ENCODE measurements around the gene CHRDL2. TPM values are rescaled to one million over a fixed set of nuclear protein-coding genes. Genes with fewer than 3 reads are reported as not detected.

Gene CHRDL2
- total and polyA plus RNA-seq, 2 donors = 0.69 to 72.8 TPM

DNA sequence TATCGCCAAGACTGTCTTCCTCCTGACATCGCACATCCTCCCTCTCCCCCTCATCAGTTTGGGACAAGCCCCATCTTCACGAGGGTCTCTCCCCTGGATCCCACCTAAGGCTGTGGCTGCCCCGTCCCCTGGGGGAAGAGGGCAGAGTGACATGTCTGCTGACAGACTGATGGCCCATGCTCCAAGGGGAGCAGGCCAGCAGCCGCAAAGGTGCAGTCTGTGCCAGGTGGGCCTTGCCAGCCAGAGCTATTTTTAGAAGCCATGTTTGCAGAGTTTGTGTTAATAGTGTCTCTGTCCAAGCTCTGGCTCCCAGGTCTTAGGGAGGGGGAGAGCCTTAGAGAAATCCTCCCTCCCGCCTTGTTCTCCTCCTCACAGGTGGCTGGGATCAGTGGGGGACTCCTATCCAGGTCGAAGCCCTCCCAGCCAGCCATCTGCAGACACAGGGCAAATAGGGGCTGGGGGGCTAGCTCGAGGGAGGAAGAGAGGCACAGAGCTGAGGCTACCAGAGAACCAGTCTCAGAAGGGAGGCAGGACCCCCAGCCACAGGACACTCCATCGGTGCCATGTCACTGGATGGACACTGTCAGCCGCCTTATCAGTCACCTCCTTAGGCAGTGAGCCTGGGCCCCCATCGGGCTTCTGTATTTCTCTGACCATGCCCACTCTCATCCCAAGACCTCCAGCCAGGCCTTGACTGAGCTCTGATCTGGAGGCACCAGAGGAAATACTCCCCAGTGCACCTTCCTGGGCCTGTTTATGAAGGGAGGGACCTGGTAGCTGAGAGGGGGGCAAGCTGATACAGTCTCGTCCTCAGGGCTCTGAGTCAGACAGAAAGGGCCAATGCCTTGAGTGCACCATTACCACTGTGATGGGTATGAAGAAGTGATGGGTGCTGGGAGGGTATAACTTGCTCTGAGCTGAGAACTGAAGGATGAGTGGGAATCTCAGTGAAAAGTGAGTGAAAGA lies 49.3 kb downstream of the CHRDL2 start:
- WGBS = 59% methylated on average over 12 of the region's 12 CpGs
- no peak overlapping the region for H3K27ac ChIP-seq (ENCODE audit: low read depth)
- DNase-seq (ENCODE audit: extremely low spot score) = no peak
- no peaks in the 10 kb centered on the region for H3K4me1 ChIP-seq (ENCODE audit: insufficient read depth)
- no peak overlapping the region for H3K4me3 ChIP-seq (ENCODE audit: low read depth, low read length)
- H3K36me3 ChIP-seq (ENCODE audit: insufficient read depth) = no peaks in the 10 kb centered on the region

DNA sequence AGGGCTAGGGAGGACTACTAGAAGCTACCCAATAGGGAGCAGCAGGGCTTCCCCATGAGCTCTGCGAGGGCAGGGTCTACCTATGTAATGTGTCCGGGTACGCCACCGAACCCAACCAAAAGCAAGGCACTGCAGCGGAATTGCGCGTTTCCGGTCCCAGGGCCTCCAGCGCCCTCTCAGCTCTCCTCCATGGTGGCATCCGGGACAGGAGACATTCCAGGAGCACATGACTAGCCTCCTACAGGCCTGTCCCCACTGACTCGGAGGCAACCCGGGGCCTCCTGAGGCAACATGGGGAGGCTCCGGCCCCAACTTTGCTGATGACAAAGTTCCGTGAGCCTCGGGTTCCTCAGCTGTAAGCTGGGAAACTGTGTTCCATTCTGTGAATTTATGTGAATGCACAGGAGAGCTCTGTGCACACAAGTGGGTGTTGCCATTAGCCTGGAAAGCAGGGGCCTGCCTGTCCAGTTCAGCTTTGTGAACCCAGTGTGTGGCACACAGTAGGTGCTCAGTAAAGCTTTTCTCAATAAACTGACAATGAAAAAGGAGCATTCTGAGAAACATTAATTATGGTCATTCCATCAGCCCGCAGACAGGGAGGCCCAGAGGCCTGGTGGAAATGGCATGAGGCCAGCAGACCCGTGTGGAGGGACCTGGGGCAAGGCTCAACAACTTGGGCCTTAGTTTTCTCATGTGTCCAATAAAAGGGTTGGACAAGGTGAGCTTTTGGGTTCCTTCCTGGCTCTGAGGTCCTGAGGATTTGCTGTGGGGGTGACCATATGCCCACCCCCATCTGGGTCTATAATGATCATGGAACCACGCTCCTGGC lies 50.3 kb downstream of the CHRDL2 start:
- H3K36me3 ChIP-seq (ENCODE audit: insufficient read depth) = no peaks in the 10 kb centered on the region
- no peak for DNase-seq (ENCODE audit: extremely low spot score)
- no peak overlapping the region for H3K27ac ChIP-seq (ENCODE audit: low read depth)
- H3K4me1 ChIP-seq (ENCODE audit: insufficient read depth) = no peaks in the 10 kb centered on the region
- no peak overlapping the region for H3K4me3 ChIP-seq (ENCODE audit: low read depth, low read length)
- WGBS = 87% methylated on average over 18 of the region's 18 CpGs

DNA sequence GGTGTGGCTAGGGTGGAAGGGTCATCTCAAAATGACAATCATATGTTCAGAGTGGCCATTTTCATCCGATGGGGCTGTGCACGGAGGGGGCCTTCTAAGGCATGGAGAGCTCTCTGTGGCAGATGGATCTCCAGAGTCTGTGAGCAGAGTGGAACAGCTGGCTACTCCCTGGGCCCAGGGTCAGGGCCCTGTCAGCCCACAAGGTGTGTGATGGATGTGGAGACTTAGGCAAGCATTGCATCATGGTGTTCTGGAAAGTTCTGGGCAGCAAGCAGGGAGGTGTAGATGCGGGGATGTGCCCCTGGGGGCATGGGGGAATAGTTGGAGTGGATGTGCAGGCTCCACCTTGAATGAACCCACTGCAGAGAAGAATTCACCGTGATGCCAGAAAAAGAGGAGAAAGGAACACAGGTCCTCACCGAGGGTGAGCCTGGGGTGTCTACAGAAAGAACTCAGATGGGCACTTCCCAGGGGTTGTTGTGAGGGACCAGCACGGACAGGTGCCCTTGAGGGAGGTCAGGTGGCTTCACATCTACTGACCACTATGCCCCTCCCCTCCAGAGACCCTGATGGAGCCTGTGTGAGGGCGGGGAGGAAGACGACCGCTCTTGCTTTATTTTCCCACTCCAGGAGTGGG lies 51.1 kb downstream of the CHRDL2 start:
- no peak overlapping the region for H3K27ac ChIP-seq (ENCODE audit: low read depth)
- WGBS = 95% methylated on average over 9 of the region's 9 CpGs
- DNase-seq (ENCODE audit: extremely low spot score) = no peak
- H3K4me1 ChIP-seq (ENCODE audit: insufficient read depth) = no peaks in the 10 kb centered on the region
- H3K4me3 ChIP-seq (ENCODE audit: low read depth, low read length) = no peak overlapping the region
- no peaks in the 10 kb centered on the region for H3K36me3 ChIP-seq (ENCODE audit: insufficient read depth)

DNA sequence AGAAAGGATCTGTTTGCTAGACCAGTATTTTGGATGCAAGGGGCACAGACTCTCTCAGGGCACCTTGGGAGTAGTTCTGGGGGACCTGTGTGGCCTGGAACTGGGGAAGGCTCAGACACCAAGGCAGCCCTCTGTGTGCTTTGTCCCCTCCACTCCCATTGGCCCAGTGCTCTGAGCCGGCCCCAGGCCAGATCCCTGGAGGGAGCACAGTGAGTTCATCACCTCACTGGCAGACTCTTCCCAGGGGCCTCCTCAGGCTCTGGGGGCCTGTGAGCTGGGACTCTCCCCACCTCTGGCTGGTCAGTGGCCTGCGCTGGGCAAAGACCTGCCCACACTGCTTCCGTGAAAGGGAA lies 51.7 kb downstream of the CHRDL2 start:
- no peak overlapping the region for H3K27ac ChIP-seq (ENCODE audit: low read depth)

DNA sequence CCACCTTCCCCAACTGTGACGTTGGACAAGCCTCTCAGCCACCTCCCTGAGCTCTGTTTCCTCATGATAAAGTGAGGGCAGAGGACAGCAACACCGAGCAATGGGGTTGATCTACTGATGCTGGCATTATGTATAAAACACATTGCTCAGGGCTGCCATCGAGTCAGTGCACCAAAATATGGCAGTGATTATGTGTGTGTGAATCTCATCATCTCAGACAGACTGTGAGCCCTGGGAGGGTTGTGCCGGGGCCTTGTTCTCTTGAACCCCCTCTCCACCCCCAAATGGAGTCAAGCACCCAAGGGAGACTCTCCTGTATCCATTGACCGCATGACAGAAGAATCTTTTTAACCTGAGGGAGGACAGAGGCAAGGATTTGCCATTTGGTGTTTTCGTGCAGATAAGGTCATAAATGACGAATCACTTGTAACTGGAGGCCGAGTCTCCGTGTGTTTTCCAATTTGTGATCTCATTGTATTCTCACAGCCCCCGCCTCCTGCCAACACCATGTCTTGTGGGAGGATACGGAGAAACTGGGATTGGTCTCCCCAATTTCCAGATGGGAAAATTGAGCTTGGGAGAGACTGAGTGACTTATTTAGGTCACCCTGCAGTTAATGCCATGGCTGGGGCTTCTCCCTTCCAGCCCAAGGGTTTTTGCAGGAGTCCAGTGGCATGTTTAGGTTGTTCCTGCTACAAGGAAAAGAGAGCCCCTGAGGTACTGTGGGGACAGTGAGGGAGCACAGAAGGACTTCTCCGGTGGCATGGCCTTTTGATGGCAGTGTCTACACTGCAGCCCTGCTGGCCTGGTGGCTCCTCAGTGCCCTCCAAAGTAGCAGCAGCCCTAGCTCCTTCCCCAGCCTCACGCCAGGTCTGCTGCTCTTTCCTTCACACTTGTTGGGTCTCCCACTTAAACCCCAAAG lies 52.4 kb downstream of the CHRDL2 start:
- DNase-seq (ENCODE audit: extremely low spot score) = no peak
- Histone ChIP-seq H3K36me3 (ENCODE audit: insufficient read depth) (no peaks in the 10 kb centered on the region), H3K27ac (ENCODE audit: low read depth) (no peak overlapping the region), H3K4me3 (ENCODE audit: low read depth, low read length) (no peak overlapping the region), H3K4me1 (ENCODE audit: insufficient read depth) (no peaks in the 10 kb centered on the region)
- 69% methylated on average over 13 of the region's 13 CpGs for WGBS

More for the DNA sequence above, 51.7 kb downstream of the CHRDL2 start:
- Histone ChIP-seq H3K4me3 (ENCODE audit: low read depth, low read length) (no peak overlapping the region), H3K36me3 (ENCODE audit: insufficient read depth) (no peaks in the 10 kb centered on the region), H3K4me1 (ENCODE audit: insufficient read depth) (no peaks in the 10 kb centered on the region)
- DNase-seq (ENCODE audit: extremely low spot score) = no peak
- 85% methylated on average over 3 of the region's 3 CpGs for WGBS

DNA sequence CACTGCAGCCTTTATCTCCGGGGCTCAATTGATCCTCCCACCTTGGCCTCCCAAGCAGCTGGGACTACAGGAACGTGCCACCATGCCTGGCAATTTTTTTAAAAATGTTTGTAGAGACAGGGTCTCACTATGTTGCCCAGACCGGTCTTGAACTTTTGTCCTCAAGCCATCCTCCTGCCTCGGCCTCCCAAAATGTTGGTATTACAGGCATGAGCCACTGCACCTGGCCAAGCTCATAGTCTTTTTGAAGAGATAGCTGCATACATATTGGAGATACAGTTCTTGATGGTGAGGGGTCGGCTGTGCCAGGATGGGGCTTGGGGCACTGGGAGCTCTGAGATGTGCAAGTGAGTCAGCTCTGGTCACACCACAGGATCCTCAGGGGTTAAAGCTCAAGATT lies 53.2 kb downstream of the CHRDL2 start:
- no peak for DNase-seq (ENCODE audit: extremely low spot score)
- Histone ChIP-seq H3K27ac (ENCODE audit: low read depth) (no peak overlapping the region), H3K36me3 (ENCODE audit: insufficient read depth) (no peaks in the 10 kb centered on the region), H3K4me1 (ENCODE audit: insufficient read depth) (no peaks in the 10 kb centered on the region), H3K4me3 (ENCODE audit: low read depth, low read length) (no peak overlapping the region)
- 97% methylated on average over 5 of the region's 5 CpGs for WGBS

DNA sequence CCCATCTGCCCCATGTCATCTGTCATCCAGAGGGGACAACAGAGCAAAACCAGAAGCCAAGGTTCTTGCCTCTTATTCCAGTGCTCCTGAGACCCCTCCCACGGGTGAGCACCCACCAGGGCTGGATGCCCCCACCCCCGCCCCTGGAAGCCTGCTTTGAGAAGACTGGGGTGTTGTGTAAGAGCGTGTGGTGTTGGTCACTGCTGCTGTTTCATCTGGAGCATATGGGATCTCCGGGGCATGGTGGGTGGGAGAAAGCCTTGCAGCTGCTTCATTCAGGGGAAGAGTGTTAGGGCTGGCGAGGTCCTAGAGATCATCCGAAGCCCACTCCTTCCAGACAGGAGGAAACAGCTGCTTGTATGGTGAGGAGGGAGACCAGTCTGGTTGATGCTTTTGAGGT lies 54.1 kb downstream of the CHRDL2 start:
- no peaks in the 10 kb centered on the region for H3K4me1 ChIP-seq (ENCODE audit: insufficient read depth)
- no peak overlapping the region for H3K27ac ChIP-seq (ENCODE audit: low read depth)
- H3K36me3 ChIP-seq (ENCODE audit: insufficient read depth) = no peaks in the 10 kb centered on the region
- WGBS = 78% methylated on average over 6 of the region's 6 CpGs
- H3K4me3 ChIP-seq (ENCODE audit: low read depth, low read length) = no peak overlapping the region
- DNase-seq (ENCODE audit: extremely low spot score) = no peak

DNA sequence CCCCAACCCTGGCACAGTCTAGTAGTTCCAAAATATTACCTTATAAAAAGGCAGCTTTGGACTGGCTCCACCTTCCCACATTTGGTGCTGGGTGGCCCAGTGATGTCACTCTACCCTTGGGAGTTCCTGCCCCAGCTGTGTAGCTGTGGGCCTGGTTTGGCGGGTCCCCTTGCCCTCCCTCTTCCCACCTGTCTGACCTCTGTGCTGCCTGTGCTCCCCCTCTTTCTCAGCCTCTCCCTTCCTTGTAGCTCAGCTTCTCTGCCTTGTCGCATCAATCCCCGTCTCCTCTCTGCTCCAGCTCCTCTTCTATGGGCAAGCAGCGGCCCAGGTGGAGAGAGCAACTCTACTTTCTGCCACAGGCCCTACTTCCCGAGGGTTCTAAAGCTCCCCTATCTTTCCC lies 54.6 kb downstream of the CHRDL2 start:
- Histone ChIP-seq H3K4me3 (ENCODE audit: low read depth, low read length) (no peak overlapping the region), H3K27ac (ENCODE audit: low read depth) (no peak overlapping the region), H3K36me3 (ENCODE audit: insufficient read depth) (no peaks in the 10 kb centered on the region), H3K4me1 (ENCODE audit: insufficient read depth) (no peaks in the 10 kb centered on the region)
- WGBS = 84% methylated on average over 5 of the region's 5 CpGs
- DNase-seq (ENCODE audit: extremely low spot score) = no peak

DNA sequence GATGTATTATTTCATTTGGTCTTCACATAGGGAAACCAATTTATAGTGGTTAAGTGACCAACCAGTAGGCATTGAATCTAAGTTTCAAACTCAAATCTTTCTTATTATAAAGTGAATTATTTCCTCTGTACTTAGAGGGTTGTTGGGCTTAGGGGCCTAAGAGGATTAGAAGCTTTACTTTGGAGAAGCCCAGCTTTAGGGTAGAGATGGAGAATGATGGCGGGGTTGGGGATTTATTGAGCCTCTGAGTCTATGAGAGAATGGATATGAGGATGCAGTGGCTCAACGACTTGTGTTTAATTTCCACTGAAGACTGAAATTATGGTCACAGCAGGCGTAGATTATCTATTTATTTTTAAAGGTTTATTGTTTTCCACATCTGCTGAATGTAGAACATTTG lies 55.5 kb downstream of the CHRDL2 start:
- Histone ChIP-seq H3K4me1 (ENCODE audit: insufficient read depth) (no peaks in the 10 kb centered on the region), H3K27ac (ENCODE audit: low read depth) (no peak overlapping the region), H3K4me3 (ENCODE audit: low read depth, low read length) (no peak overlapping the region), H3K36me3 (ENCODE audit: insufficient read depth) (no peaks in the 10 kb centered on the region)
- 74% methylated on average over 3 of the region's 3 CpGs for WGBS
- no peak for DNase-seq (ENCODE audit: extremely low spot score)

DNA sequence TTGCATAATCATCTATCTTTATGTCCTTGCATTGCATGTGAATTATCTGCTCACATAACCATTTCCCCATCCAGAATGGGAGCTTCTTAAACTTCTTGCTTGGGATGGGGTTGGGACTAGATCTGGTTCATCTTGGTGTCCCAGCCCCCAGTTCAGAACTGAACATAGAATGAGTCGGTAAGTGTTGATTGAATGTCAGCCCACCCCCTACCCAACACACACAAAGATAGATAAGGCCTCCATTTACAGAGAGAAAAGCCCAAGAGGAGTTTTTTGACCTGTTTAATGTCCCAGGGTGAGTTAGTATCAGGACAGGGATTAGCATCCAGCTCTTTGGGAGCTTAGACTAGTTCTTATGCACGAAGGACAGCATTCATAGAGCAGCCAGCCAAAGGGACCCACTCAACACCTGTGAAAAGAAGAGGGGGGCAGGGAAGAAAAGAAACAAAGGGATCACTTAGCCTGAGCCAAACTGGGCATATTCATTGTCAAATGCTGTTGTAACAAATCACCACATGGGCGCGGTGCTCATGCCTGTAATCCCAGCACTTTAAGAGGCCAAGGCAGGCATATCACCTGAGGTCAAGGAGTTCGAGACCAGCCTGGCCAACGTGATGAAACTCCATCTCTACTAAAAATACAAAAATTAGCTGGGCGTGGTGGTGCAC lies 57.4 kb downstream of the CHRDL2 start:
- WGBS = 62% methylated on average over 7 of the region's 7 CpGs
- no peaks in the 10 kb centered on the region for H3K4me1 ChIP-seq (ENCODE audit: insufficient read depth)
- H3K36me3 ChIP-seq (ENCODE audit: insufficient read depth) = no peaks in the 10 kb centered on the region
- H3K27ac ChIP-seq (ENCODE audit: low read depth) = peak overlapping the region; percentile 11
- H3K4me3 ChIP-seq (ENCODE audit: low read depth, low read length) = no peak overlapping the region
- DNase-seq (ENCODE audit: extremely low spot score) = no peak

DNA sequence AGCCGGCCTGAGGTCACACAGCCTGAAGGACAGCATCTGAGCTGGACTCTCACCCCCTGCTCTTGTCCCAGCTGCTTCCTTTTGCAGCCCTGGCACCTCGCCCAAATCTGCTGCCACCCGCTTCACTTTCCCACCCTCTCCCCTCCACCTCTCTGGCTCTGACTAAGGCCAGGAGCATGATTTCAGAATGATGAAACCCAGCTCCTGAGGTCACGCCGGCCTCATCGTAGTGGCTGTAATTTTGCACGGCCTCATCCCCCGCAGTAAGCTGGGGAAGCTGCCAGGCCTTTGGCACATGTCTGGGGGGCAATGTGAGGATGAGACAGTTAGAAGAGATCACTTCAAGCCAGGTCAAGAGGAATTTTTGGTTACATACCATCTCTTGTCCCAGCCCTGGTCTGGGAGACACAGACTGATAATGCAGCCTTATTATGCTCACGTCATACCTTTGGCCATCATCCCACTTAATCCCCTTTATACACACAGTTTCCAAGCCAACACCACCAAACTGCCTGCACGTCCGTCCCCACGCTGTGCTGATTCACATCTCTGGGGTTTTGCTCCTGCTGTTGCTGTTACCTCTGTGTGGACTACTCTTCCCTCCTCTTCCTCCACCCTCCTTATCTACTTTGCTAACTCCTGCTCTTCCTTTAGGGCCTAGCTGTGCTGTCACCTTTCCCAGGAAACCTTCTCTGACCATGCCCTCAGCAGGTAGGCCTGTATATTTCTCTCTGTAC lies 58.1 kb downstream of the CHRDL2 start:
- no peak overlapping the region for H3K4me3 ChIP-seq (ENCODE audit: low read depth, low read length)
- WGBS = 24% methylated on average over 12 of the region's 12 CpGs

More for the DNA sequence above, 58.1 kb downstream of the CHRDL2 start:
- no peaks in the 10 kb centered on the region for H3K36me3 ChIP-seq (ENCODE audit: insufficient read depth)
- DNase-seq (ENCODE audit: extremely low spot score) = peak; percentile 48
- peak overlapping the region; percentile 63 for H3K27ac ChIP-seq (ENCODE audit: low read depth)
- no peaks in the 10 kb centered on the region for H3K4me1 ChIP-seq (ENCODE audit: insufficient read depth)
